GDM1 (cell line): ENCODE data around the gene KLHL10.

ENCODE experiments used
- DNase-seq: peaks from one replicate; lab custom pipeline; 2025; lab: John Stamatoyannopoulos, UW

The KLHL10 gene

GRCh38 chr17:41895617-41896016 is 58.0 kb downstream of the KLHL10 start:
- no peak for DNase-seq

- DNase-seq: no peak
Measured at GRCh38 chr17:41896726-41897125, 59.1 kb downstream of the KLHL10 start.
